Stimulated activated CD8-positive, alpha-beta memory T cell treated with anti-CD3 and anti-CD28 coated beads, Interleukin-2, amount 100 ng/mL, for 1 hour (primary cell): ENCODE data around the gene MBD5.

Experiments
- DNase-seq, 2 donors: peaks; one replicate each; pipeline ENCODE4 v3.0.0-alpha.2; 2020; ENCODE audit warnings: low read depth in 2 of 2

Gene MBD5

DNA sequence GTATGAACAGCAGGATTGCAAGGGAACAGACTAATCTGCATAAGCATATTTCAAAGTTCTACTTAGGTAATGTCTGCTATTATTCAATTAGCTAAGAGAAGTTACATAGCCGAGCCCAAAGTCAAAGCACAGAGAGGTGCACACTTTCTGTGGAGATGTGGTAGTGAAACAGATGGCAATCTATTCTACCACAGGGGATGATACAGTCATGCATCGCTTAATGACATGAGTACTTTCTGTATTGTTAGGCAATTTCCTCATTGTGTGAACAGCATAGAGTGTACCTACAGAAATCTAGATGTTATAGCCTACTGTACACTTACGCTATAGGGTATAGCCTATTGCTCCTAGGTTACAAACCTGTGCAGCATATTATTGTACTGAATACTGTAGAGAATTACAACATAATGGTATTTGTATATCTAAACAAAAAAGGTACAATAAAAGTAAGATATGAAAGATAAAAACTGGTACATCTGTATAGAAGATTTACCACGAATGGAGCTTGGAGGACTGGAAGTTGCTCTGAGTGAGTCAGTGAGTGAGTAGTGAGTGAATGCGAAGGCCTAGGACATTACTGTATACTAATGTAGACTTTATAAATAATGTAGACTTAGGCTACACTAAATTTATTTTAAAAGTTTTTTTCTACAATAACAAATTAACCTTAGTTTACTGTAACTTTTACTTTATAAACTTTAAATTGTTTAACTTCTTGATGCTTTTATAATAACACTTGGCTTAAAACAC, 197.6 kb downstream of the MBD5 start:
- no peak for DNase-seq

DNA sequence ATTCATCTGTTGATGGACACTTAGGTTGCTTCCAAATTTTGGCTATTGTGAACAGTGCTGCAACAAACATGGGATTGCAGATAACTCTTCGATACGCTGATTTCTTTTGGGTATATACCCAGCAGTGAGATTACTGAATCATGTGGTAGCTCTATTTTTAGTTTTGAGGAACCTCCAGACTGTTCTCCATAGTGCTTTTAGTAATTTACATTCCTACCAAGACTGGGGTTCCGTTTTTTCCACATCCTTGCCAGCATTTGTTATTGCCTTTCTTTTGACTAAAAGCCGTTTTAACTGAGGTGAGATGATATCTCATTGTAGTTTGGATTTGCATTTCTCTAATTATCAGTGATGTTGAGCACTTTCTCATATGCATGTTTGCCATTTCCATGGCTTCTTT, 200.3 kb downstream of the MBD5 start:
- no peak for DNase-seq

DNA sequence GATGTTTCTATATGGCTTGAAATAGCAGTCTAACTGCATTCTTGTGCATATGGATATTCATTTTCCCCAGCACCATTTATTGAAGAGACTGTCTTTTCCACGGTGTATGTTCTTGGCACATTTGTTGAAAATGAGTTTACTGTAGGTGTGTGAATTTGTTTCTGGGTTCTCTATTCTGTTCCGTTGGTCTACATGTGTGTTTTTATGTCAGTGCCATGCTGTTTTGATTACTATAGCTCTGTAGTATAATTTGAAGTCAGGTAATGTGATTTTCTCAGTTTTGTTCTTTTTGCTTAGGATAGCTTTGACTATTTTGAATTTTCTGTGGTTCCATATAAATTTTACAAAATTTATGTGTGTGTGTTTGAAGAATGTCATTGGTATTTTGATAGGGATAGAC, 201.0 kb downstream of the MBD5 start:
- DNase-seq: no peak

DNA sequence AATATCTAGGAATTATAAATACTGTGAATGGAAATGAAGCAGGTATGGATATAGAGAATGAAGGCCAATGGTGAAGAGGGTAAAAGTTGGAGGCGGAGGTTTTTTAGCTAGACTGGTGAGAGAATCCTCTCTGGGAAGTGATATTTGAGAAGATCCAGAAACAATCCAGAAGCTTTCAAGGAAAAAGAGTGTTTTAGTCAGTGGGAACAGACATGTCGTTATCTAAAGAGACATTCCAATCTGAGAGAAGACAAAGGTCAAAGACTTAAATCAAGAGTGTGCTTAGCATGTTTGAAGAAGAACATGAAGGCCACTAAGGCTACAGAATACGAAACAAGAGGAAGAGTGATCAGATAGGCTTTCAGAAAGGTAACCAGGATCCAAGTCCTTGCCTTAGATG, 211.0 kb downstream of the MBD5 start:
- DNase-seq: no peak

DNA sequence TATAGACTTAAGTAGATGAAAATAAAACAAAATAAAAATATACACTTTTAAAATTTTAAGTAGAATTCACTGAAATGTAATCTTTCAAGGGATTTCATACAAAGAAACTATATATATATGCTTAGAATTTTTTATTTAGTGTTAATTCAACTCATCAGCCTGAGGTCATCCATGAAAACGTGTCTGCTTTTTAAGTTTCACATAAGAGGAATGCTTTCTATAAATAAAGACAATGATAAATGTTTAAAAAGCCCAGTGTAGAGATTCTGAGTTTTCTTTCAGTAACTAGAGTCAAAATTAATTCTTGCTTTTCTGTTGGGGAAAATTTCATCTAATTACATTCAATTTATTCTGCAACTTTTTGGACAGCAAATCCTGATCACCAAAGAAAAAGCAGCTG, 213.3 kb downstream of the MBD5 start:
- DNase-seq: no peak

DNA sequence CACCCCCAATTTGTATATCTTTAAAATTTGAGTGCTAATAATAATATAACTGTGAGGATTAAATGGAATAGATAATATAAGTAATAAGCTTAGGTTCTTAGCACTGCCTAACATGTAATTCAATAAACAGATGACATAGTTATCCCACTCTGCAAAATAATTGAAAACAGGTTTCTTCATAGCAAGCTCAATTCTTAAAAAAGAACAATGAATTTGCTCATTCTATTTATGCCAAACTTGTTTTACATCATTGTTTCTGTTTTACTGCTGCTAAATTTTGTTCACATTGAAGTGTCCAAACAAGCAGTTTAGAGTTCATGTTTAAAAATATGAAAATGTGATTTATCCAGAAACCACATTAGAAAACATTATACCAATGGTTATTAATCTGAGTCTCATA, 217.0 kb downstream of the MBD5 start:
- no peak for DNase-seq

DNA sequence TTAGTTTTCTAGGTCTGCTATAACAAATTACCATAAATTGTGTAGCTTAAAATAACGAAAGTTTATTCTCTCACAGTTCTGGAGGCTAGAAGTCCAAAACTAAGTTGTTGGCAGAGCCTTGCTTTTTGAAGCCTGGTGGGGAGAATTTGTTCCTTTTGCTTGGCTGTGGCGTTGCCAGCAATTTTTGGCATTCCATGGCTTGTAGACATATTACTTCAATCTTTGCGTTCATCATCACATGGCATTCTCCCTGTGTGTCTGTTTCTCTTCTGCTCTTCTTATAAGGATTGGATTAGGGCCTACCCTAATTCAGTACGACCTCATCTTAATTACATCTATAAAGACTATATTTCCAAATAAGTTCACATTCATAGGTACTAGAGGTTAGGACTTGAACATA, 217.7 kb downstream of the MBD5 start:
- no peak for DNase-seq

DNA sequence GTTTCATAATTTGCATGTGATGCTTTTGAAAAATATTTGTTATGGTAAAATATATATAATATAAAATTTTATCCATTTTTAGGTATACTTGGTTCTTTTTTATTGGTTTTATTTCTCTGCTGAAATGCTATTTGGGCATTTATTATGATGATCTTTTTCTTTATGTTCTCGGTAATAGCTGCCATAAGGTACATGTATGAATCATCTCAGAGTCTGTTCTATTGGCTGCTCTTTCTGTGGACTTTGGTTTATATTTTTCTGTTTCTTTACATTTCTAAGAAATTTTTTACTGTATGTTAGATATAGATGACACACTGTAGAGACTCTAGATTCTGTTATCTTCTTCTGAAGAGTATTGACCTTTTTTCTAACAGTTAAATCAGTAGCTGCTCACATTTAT, 219.9 kb downstream of the MBD5 start:
- DNase-seq: no peak

DNA sequence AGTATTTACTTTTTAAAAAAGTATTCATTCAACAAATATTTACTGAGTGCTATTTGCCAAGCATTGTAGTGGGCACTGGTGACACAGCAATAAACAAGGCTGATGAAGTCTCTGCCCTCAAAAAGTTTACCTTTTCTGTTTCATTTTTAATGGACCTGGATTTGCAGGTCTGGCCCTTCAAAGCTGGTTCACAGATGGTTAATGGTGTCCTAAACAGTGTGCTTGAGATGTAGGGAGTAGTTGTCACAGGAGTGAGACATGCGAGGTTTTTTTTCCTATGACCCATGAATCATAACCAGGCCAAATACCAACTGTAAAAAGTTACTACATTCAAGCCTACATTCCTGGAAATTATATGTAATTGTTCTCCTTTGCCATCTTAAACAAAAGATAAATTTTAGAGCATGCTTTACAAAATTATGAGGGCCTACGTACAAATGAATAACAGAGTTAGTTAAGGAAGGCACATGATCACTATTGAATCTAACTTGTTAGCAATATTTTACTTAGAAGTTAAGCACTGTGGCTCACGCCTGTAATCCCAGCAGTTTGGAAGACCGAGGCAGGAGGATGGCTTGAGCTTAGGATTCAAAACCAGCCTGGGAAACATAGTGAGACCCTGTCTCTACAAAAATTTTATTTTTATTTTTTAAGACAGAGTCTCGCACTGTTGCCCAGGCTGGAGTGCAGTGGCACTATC, 223.9 kb downstream of the MBD5 start:
- no peak for DNase-seq

DNA sequence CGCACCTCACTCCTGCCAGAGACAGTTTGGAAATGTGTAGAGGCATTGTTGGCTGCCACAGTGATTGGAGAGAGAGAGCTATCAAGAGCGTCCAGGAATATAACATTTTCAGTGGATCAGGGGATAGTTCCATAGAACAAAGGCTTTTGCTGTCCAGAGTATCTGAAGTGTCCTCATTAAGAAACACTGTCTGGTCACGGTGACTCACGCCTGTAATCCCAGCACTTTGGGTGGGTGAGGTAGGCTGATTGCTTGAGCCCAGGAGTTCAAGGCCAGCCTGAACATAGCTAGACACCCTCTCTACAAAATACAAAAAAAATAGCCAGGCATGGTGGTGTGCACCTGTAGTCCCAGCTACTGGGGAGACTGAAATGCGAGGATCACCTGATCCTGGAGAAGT, 231.1 kb downstream of the MBD5 start:
- no peak for DNase-seq

DNA sequence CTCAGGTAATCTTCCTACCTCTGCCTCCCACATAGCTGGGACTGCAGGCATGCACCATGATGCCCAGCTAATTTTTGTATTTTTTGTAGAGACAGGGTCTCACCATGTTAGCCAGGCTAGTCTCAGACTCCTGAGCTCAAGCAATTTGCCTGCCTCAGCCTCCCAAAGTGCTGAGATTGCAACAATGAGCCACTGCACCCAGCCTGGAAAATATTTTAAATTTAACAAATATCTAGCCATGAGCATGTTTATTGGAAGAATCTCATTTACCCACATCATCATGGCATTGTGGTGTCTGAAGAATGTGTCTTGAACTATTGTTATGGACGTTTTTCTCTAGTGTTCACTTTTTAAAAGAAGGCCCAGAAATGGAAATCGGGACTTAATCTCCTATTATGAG, 231.8 kb downstream of the MBD5 start:
- no peak for DNase-seq

DNA sequence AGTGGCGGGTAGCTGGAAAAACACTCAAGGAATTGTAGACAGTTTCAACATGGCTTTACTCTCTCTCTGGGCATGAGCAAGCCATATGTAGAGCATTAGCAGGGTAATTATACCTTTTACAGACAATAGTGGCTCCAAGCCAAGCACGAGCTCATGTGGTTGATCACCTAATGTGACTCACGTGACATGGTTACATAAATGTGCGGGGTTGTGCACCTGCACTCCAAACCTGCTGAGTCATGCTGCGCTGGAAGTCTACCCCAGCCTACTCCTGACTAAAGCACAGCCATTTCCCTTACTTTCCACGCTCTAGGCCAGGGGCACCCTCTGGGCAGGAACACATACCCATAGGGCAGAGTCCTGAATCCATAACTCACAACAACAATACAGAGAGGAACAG, 232.8 kb downstream of the MBD5 start:
- DNase-seq: no peak

DNA sequence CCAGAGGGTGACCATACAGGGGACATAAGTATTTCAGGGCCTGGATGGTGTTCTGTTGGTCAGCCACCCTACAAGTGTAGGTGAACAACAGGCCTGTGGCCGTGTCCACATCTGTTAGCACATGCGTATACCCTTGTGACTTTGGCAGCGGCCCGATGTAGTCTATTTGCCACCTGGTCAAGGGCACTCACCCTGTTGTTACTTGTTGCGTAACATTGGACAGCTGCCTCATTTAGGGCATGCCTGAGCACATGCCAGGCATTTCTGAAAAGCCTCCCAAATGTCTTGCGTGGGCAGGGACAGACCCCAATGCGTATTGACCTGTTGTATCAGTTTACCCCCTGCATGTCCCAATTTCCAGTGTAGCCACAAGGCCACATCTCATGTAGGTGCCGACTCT, 235.0 kb downstream of the MBD5 start:
- DNase-seq: no peak

DNA sequence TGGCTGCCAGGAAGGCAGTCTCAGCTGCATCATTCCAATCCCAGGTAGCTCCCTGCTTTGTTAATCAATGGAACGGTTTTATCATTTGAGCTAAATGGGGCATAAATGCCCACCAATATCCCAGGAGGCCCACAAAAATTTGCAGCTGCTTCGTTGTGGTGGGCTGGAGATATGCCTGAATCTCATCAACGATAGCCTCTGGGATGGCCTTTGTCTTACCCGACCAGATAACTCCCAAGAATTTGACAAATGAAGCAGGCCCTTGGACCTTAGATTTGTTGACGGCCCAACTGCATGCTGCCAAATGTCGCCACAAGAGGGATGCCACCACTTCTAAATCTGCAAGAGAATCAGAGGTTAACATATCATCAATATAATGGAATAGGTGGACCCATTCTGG, 236.4 kb downstream of the MBD5 start:
- DNase-seq: no peak

DNA sequence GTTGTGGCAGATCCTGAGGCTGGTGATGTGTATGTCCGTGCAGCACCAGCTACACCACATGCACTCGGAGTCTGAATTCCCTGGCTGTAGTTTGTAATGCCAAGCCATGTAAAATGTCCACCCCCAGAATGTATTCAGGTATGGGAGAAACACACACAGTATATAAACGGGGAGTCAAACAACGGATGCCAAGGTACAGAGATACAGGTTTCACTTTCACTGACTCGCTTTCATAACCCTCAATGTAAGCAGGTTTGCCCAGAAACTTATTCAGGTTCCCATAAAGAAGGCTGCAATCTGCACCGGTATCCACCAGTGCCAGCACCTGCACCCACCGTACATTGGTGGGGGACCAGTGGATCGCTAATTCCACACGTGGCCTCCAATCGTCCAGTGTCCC, 237.2 kb downstream of the MBD5 start:
- no peak for DNase-seq

DNA sequence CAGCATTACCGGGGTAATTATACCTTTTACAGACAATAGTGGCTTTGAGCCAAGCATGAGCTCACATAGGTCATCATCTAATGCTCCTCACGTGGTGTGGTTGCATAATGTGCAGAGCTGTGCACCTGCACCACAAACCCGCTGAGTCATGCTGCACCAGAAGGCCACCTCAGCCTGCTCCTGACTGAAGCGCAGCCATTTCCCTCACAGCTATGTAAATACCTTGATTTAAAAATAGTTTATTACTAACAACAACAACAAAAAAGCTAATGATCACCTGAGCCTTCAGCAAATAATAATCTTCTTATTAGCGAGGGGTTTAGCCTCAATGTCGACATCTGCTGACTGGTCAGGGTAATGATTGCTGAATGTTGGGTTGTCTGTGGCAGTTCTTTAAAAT, 238.8 kb downstream of the MBD5 start:
- DNase-seq: no peak

DNA sequence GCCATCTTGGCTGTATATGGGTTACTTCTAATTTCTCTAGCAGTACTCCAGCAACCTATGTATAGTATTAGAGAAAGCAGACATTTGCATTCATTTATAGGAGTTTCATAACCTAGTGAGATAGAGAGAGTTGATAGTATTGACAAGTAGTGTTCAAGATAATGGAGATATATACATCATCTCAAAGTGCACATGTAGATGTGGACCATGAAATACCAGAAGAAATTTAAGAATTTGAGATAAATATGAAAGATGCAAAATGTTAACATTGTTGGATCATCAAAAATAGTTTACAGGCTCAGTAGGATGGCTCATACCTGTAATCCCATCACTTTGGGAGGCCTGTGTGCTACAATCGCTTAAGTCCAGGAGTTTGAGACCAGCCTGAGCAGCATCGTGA, 243.0 kb downstream of the MBD5 start:
- DNase-seq: no peak

DNA sequence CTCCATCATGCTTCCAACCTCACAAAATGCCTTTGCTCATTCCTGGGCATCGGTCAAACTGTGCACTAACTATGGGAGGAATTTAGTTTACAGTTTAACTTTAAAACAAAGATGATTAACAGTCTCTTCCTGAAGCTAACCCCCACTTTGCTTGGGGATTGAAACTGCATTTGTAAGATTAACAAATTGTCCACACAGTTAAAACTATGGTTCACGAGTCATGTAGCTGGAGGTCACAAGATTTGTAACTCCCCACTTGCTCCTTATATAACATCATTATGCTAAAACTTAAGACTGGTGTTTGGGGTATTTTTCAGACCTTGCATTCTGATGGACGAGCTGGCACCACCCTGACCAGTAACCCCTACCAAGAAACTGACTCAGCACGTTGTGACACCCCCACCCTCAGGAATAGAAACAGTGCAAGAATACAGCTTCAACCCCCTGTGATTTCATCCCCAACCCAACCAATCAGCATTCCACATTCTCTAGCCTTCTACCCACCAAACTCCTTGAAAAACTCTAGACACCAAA, 252.3 kb downstream of the MBD5 start:
- DNase-seq: no peak

DNA sequence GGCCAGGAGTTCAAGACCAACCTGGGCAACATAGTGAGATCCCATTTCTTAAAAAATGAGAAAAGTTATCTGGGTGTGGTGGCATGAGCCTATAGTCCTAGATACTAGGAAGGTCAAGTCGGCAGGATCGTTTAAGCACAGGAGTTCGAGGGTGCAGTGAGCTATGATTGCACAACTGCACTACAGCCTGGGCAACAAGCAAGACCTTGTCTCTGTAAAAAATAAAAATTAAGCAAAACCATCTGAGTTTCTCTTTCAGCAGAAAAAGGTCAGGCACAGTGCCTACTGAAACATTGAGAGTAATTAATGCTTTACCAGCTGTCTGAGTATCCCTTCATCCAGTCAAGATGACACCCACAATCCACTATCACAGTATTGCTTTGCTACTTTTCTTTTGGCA, 258.3 kb downstream of the MBD5 start:
- DNase-seq: no peak

DNA sequence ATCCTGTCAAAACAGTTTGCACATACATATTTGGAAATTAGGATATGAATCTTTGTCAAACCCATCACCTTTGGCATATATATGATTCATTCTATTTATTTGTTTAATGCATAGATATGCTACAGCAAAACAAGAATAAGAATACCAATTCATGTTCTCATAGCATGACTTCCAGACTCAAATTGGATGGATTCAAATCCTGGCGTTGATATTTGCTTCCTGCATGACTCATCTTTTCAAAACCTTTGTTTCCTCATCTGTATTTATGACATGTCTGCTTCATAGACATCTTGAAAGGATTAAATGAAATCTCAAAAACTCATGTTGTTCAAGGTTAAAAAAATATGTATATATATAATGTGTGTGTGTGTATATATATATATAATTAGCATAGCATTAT, 261.3 kb downstream of the MBD5 start:
- no peak for DNase-seq

DNA sequence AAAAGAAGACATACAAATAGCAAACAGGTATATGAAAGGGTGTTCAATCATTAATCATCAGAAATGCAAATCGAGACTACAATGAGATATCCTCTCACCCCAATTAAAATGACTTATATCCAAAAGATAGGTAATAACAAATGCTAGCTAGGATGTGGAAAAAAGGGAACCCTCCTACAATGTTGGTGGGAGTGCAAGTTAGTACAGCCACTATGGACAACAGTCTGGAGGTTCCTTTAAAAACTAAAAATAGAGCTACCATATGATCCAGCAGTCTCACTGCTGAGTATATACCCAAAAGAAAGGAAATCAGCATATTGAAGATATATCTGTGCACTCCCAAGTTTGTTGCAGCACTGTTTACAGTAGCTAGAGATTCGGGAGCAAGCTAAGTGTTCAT, 271.5 kb downstream of the MBD5 start:
- no peak for DNase-seq

DNA sequence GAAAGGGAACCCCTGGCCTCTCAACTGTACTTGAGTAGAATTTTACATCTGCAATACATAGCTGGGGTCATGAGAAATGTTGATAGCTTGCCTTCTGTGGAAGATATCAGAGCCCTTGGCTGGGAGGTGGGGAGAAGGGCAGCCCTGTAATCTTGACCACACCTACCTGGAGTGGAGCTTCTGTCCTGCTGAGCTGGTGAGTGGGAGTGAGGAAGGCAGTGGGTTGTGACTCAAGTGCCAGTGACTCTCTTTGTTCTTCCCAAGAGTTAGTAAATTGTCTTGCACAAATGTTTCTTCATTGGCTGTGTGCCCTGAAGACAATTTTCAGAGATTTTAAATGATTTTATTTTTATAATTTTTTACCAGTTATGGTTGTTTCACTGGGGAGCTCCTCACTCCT, 277.3 kb downstream of the MBD5 start:
- DNase-seq: no peak

DNA sequence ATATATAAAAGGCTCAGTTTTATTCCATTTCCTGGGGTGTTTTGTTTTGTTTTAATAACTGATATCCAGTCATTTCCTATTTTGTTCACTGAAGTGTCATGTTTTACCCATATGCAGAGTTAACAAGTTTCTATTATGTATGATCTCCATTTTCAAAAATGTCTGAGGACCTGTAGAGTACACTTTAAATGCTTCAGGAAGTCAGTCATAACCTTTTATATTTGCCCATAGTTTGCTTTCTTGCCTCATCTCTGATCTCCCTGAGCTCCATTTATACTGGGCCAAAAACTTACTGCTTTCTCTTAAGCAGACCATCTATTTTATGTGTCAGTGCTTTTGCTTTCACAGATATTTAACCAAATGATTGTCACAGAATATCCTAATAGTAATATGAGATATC, 278.7 kb downstream of the MBD5 start:
- DNase-seq: no peak

DNA sequence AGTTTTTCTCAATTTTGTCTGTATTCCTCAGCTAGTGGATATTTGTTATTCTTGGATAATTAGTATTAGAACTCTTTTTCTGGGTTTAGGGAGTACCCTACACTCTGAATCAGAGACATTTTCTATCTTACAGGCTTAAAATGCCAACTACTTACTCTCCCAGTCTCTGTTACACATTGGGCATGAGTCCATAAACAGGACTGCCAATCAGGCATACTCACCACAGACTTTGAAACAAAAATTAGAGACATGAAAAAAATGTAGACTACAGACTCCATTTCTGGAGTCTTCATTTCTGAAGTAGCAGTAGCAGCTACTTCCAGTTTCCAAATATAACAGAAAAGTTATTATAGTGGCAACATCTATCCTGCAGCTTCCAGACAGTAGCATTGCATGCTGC, 279.7 kb downstream of the MBD5 start:
- DNase-seq: no peak
